NT2/D1 (cell line): ENCODE results near the gene NCOA3.

Experiments used
- SUZ12 ChIP-seq: IDR thresholded peaks from 2 replicates; pipeline ENCODE4 v1.6.1; 2011; ENCODE audit not compliant: insufficient read length, insufficient read depth; ENCODE audit errors: extremely low read depth
- YY1 ChIP-seq: IDR thresholded peaks from 2 replicates; pipeline ENCODE4 v1.6.1; 2011; ENCODE audit not compliant: insufficient read length, insufficient read depth
- ZNF274 ChIP-seq: IDR thresholded peaks from 2 replicates; pipeline ENCODE4 v1.6.1; 2011; ENCODE audit warnings: mild to moderate bottlenecking, low read depth, low read length

DNA sequence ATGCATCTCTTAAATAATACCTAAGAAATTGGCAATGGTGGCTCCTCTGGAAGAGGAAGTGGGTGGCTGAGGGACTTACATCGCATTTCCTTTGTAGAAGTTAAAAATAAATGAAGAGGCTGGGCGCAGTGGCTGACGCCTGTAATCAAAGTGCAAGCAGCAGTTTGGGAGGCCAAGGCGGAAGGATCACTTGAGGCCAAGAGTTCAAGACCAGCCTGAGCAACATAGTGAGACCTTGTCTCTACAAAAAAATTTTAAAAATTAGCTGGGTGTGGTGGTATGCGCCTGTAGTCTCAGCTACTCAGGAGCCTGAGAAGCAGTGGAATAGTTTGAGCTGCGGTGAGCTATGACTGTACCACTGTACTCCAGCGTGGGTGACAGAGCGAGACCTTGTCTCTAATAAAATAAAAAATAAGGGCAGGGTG is 12.2 kb upstream of the NCOA3 start:
- TF ChIP-seq SUZ12 = no peak
- TF ChIP-seq YY1 = no peak
- TF ChIP-seq ZNF274 = no peak
